Mesenchymal stem cell (in vitro differentiated cells and primary cell): ENCODE data around the gene GALNT2.
A peak's percentile ranks its signal among the peaks of the same experiment; 100 is the strongest.

ENCODE experiments used
- DNase-seq: peaks from one replicate; pipeline ENCODE4 v3.0.0-alpha.2; 2013
- H2AFZ ChIP-seq: one replicate; pipeline ENCODE4 v1.6.1; 2013; ENCODE audit warnings: low read depth, mild to moderate bottlenecking, control low read depth, inconsistent platforms, low read length, moderate library complexity
- H2AK5ac ChIP-seq: 2 replicates; pipeline ENCODE4 v1.6.1; 2013; ENCODE audit warnings: low read length, moderate library complexity, mild to moderate bottlenecking, inconsistent platforms; ENCODE audit not compliant: severe bottlenecking
- H2BK120ac ChIP-seq: one replicate; pipeline ENCODE4 v1.6.1; 2013; ENCODE audit warnings: low read depth, mild to moderate bottlenecking, inconsistent platforms, low read length, moderate library complexity
- H2BK12ac ChIP-seq, 2 experiments: one replicate each; pipeline ENCODE4 v1.6.1; 2013; ENCODE audit warnings: inconsistent platforms in 2 of 2, low read length in 2 of 2, mild to moderate bottlenecking in 2 of 2, moderate library complexity in 2 of 2, control low read depth in 1 of 2
- H2BK15ac ChIP-seq: one replicate; pipeline ENCODE4 v1.6.1; 2013; ENCODE audit warnings: mild to moderate bottlenecking, low read depth, inconsistent platforms; ENCODE audit not compliant: poor library complexity, severe bottlenecking
- H2BK5ac ChIP-seq: 2 replicates; pipeline ENCODE4 v1.6.1; 2013; ENCODE audit warnings: low read depth, mild to moderate bottlenecking, low read length, control low read depth, inconsistent platforms; ENCODE audit not compliant: poor library complexity, severe bottlenecking
- H3K14ac ChIP-seq, 2 experiments: one replicate each; pipeline ENCODE4 v1.6.1; 2013; ENCODE audit warnings: inconsistent platforms in 2 of 2, low read length in 2 of 2, control low read depth in 1 of 2, mild to moderate bottlenecking in 1 of 2, moderate library complexity in 1 of 2
- H3K18ac ChIP-seq, 2 experiments: one replicate each; pipeline ENCODE4 v1.6.1; 2013; ENCODE audit warnings: inconsistent platforms in 2 of 2, low read length in 2 of 2, control low read depth in 1 of 2, low read depth in 1 of 2, mild to moderate bottlenecking in 1 of 2
- H3K23ac ChIP-seq, 2 experiments: one replicate each; pipeline ENCODE4 v1.6.1; 2013; ENCODE audit warnings: inconsistent platforms in 2 of 2, low read length in 2 of 2, mild to moderate bottlenecking in 2 of 2, moderate library complexity in 2 of 2, control low read depth in 1 of 2
- H3K27ac ChIP-seq: 2 replicates; pipeline ENCODE4 v1.5.1; 2013; ENCODE audit warnings: mild to moderate bottlenecking, moderate library complexity, low read length, control low read depth, inconsistent platforms; ENCODE audit not compliant: poor library complexity, severe bottlenecking
- H3K27me3 ChIP-seq, 2 experiments: 2 replicates each; pipeline versions ENCODE4 v1.6.1 to v1.7.0; 2013; ENCODE audit warnings: low read length in 2 of 2, mild to moderate bottlenecking in 2 of 2, moderate library complexity in 2 of 2, control low read depth in 1 of 2, inconsistent platforms in 1 of 2; ENCODE audit not compliant: control insufficient read depth in 1 of 2, insufficient read depth in 1 of 2
- H3K36me3 ChIP-seq, 2 experiments: 2 replicates each; pipeline versions ENCODE4 v1.6.1 to v1.7.0; 2013; ENCODE audit warnings: low read length in 2 of 2, control low read depth in 1 of 2, inconsistent platforms in 1 of 2, low read depth in 1 of 2, mild to moderate bottlenecking in 1 of 2; ENCODE audit not compliant: insufficient read depth in 2 of 2, control insufficient read depth in 1 of 2
- H3K4ac ChIP-seq, 2 experiments: one replicate each; pipeline ENCODE4 v1.6.1; 2013; ENCODE audit warnings: inconsistent platforms in 2 of 2, low read length in 2 of 2, mild to moderate bottlenecking in 2 of 2, moderate library complexity in 2 of 2, control low read depth in 1 of 2, low read depth in 1 of 2
- H3K4me1 ChIP-seq: 2 replicates; pipeline ENCODE4 v1.6.1; 2013; ENCODE audit warnings: low read depth, low read length, control low read depth; ENCODE audit not compliant: control insufficient read depth, insufficient read depth
- H3K4me2 ChIP-seq: 2 replicates; pipeline ENCODE4 v1.6.1; 2013; ENCODE audit warnings: low read length, mild to moderate bottlenecking, inconsistent platforms; ENCODE audit not compliant: poor library complexity, severe bottlenecking
- H3K4me3 ChIP-seq, 2 experiments: 2 replicates each; pipeline versions ENCODE4 v1.5.1 to v1.7.0; 2013; ENCODE audit warnings: low read length in 2 of 2, mild to moderate bottlenecking in 2 of 2, control low read depth in 1 of 2, low read depth in 1 of 2; ENCODE audit not compliant: insufficient read depth in 1 of 2
- H3K79me1 ChIP-seq: replicated peaks from 2 replicates; pipeline ENCODE4 v1.6.1; 2013; ENCODE audit warnings: mild to moderate bottlenecking, control low read depth, low read length, inconsistent platforms; ENCODE audit not compliant: poor library complexity, severe bottlenecking
- H3K9ac ChIP-seq: 2 replicates; pipeline ENCODE4 v1.7.0; 2013; ENCODE audit warnings: mild to moderate bottlenecking, low read length, moderate library complexity
- H3K9me3 ChIP-seq: 2 replicates; pipeline ENCODE4 v1.7.0; 2013; ENCODE audit warnings: mild to moderate bottlenecking, low read length; ENCODE audit not compliant: control insufficient read depth
- H4K8ac ChIP-seq: one replicate; pipeline ENCODE4 v1.6.1; 2013; ENCODE audit warnings: inconsistent platforms, mild to moderate bottlenecking, low read length, moderate library complexity
- H4K91ac ChIP-seq: one replicate; pipeline ENCODE4 v1.6.1; 2013; ENCODE audit warnings: mild to moderate bottlenecking, low read length, inconsistent platforms
- WGBS: methylation state at CpG from one replicate; pipeline ENCODE4 v1.1.7; 2013; ENCODE audit warnings: mixed read lengths; 5-methylcytosine and 5-hydroxymethylcytosine counted together

GALNT2 gene

GRCh38 chr1:230204842-230205241 is 137.8 kb downstream of the GALNT2 start:
- Histone ChIP-seq H3K4ac (no peak overlapping the region), H2BK5ac (no peak overlapping the region), H3K36me3 (peaks cover 15 to 36% of the 10 kb centered on the region in 2 experiments), H3K4me3 (no peak overlapping the region), H3K18ac (no peak overlapping the region), H2AFZ (no peak overlapping the region), H3K79me1 (peaks cover 37% of the 10 kb centered on the region), H3K23ac (no peak overlapping the region), H2BK15ac (no peak overlapping the region), H3K4me1 (peaks cover 4% of the 10 kb centered on the region), H3K14ac (no peak overlapping the region), H3K27ac (no peak overlapping the region), H4K8ac (no peak overlapping the region), H2BK120ac (no peak overlapping the region), H2AK5ac (no peak overlapping the region), H3K9me3 (no peaks in the 10 kb centered on the region), H2BK12ac (no peak overlapping the region), H4K91ac (no peak overlapping the region), H3K27me3 (no peaks in the 10 kb centered on the region), H3K9ac (no peak overlapping the region), H3K4me2 (no peak overlapping the region)
- no peak for DNase-seq
- WGBS, result 96% methylated on average over 2 of the region's 3 CpGs

- Histone ChIP-seq H3K4me3 (no peak overlapping the region), H2AK5ac (no peak overlapping the region), H2AFZ (no peak overlapping the region), H3K9ac (no peak overlapping the region), H3K36me3 (peaks cover 15 to 36% of the 10 kb centered on the region in 2 experiments), H3K9me3 (no peaks in the 10 kb centered on the region), H2BK5ac (no peak overlapping the region), H3K18ac (no peak overlapping the region), H3K4me1 (peaks cover 4% of the 10 kb centered on the region), H3K4ac (no peak overlapping the region), H3K27me3 (no peaks in the 10 kb centered on the region), H2BK12ac (no peak overlapping the region), H4K8ac (no peak overlapping the region), H3K4me2 (no peak overlapping the region), H3K14ac (no peak overlapping the region), H3K79me1 (peaks cover 35% of the 10 kb centered on the region), H2BK120ac (no peak overlapping the region), H3K27ac (no peak overlapping the region), H4K91ac (no peak overlapping the region), H3K23ac (no peak overlapping the region), H2BK15ac (no peak overlapping the region)
- DNase-seq, result peak; percentile 19
- 94% methylated on average over 6 of the region's 7 CpGs for WGBS
Observed at GRCh38 chr1:230205719-230206198, 138.7 kb downstream of the GALNT2 start.

GRCh38 chr1:230206207-230206606 is 139.2 kb downstream of the GALNT2 start:
- H3K4me3 ChIP-seq, result no peak overlapping the region
- H2AFZ ChIP-seq, result no peak overlapping the region
- H2BK15ac ChIP-seq, result no peak overlapping the region
- DNase-seq, result no peak
- no peak overlapping the region for H3K27ac ChIP-seq
- H4K91ac ChIP-seq, result no peak overlapping the region
- H3K23ac ChIP-seq, result no peak overlapping the region
- H3K9ac ChIP-seq, result no peak overlapping the region
- H2BK12ac ChIP-seq, result no peak overlapping the region
- H4K8ac ChIP-seq, result no peak overlapping the region
- H3K9me3 ChIP-seq, result no peaks in the 10 kb centered on the region
- no peak overlapping the region for H2BK5ac ChIP-seq
- H3K14ac ChIP-seq, result no peak overlapping the region
- H2BK120ac ChIP-seq, result no peak overlapping the region
- no peaks in the 10 kb centered on the region for H3K27me3 ChIP-seq
- H3K18ac ChIP-seq, result no peak overlapping the region
- H2AK5ac ChIP-seq, result no peak overlapping the region
- peaks cover 36% of the 10 kb centered on the region for H3K79me1 ChIP-seq
- peaks cover 6% of the 10 kb centered on the region for H3K4me1 ChIP-seq
- no peak overlapping the region for H3K4ac ChIP-seq
- H3K36me3 ChIP-seq, result peaks cover 15 to 36% of the 10 kb centered on the region in 2 experiments
- H3K4me2 ChIP-seq, result no peak overlapping the region
- WGBS, result 100% methylated on average over 1 of the region's 2 CpGs

- Histone ChIP-seq H3K9ac (no peak overlapping the region), H3K4ac (no peak overlapping the region), H2BK15ac (no peak overlapping the region), H3K9me3 (no peaks in the 10 kb centered on the region), H3K36me3 (peaks cover 12 to 36% of the 10 kb centered on the region in 2 experiments), H3K14ac (no peak overlapping the region), H3K4me2 (no peak overlapping the region), H3K23ac (no peak overlapping the region), H2AK5ac (no peak overlapping the region), H3K27ac (no peak overlapping the region), H3K18ac (no peak overlapping the region), H4K8ac (no peak overlapping the region), H3K4me1 (peaks cover 5% of the 10 kb centered on the region), H3K27me3 (no peaks in the 10 kb centered on the region), H4K91ac (no peak overlapping the region), H2AFZ (no peak overlapping the region), H3K79me1 (peaks cover 36% of the 10 kb centered on the region), H3K4me3 (no peak overlapping the region), H2BK120ac (no peak overlapping the region), H2BK12ac (no peak overlapping the region), H2BK5ac (no peak overlapping the region)
- 96% methylated on average over 3 of the region's 4 CpGs for WGBS
- no peak for DNase-seq
Observed at GRCh38 chr1:230206976-230207375, 139.9 kb downstream of the GALNT2 start.
